HG02759 (cell line): ENCODE data around the gene GREM2.

Source experiments
- ATAC-seq: cut with Tn5 transposase; IDR thresholded peaks from one replicate; pipeline ENCODE4 v1.9.1; 2021; ENCODE audit warnings: mild to moderate bottlenecking, moderate library complexity; ENCODE audit not compliant: unreplicated experiment

The GREM2 gene

DNA sequence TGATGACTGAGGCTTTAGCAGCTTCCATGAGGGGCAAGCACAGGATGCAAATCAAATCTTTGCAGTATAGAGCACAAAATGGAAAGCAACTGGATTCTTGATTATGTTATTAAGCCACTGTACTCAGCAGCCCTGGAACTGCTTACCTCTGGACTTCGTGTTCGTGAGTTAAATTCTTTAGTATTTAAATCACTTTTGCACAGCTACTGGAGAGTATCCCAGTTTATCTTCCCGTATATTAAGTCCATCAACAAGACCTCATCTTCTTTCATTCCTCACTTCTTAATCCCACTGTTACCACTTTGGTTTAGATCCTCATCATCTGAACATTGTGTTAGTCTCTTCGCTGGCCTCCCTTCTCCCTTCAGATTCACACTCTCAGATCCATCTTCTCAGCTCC is 108.9 kb downstream of the GREM2 start:
- no peak for ATAC-seq

DNA sequence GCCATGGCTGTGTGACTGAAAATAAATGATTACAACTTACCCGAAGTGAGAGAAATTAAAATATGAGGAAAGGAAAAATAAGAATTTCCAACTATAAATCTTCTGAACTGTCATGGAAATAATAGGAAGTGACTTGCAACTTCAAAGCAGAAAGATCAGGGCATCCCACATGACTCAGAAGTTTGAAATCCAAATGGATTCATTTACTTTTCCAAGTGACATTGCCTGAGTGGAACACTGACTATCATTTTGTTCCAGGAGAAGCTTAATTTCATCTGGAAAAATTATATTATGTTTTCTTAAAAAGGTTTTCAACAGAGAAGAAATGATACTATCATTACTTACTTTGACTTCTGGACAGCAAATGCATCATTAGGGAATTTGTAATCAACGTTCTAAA is 110.8 kb downstream of the GREM2 start:
- ATAC-seq: no peak

DNA sequence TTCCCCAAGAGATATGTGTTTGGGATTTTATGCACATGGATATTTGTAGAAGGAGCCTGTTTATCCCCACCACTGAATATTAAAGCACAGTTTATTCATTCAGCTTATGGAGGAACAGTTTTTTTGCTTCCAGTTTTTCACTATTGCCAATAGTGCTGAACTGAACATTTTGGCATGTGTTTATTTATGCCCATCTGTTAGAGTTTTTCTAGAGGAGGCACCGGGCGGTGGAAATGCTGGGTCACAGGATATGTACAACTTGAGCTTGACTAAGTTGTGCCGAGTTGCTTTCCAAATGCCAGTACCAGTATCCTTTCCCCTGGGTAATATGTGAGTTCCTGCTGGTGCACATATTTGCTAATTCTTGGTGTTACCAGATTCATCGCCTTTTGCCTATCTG is 111.3 kb downstream of the GREM2 start:
- ATAC-seq: no peak

DNA sequence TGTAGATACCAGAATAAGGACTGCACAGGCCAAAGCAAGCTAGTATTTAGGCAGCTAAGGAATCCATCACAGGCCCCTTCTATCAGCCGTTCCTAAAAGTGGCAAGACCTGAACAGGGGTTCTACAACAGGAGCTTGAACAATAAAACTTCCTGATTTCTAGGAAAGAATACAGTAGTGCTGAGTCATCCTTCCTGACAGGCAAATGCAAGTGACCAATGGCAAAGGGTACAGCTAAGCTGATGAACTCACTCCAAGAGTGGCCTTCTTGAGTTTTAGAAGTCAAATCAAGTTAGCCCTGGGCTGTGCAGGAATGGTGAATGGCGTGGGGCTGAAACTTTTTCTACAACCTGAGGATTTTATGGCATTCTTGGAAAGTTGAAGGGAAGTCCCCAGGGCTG is 112.9 kb downstream of the GREM2 start:
- ATAC-seq: no peak

DNA sequence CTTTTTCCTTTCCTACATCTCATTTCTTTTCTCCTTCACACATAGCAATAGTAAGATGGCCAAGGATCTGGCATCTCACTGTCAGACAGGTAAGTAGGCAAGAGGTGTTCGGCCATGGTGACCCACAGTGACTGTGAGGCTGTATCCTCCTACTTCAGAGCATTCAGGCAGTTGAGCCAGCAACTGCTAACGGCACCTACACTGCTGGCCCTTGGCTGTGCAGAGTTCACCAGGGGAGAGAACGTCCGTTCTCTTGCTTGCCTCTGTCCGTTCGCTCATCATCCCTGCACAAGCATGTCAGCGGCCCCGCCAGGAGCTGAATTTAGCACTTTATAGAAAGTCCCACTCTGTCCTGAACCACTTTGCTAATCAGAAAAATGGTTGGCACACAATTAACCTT is 113.6 kb downstream of the GREM2 start:
- ATAC-seq: no peak

GRCh38 chr1:240497908-240498307 is 114.0 kb downstream of the GREM2 start:
- ATAC-seq: no peak

DNA sequence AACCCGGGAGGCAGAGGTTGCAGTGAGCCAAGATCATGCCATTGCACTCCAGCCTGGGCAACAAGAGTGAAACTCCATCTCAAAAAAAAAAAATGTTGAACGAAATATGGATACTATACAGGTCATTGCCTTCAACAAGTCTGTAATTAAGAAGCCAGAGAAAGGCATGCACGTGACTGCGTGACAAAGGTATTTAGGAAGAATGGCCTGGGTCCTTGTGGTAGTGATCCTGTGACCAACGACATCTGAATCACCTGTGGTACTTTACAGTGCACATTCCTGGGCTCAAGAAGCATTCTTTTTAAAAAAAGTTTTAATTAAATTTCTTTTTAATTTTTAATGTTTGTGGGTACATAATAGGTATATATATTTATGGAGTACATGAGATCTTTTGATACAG is 115.0 kb downstream of the GREM2 start:
- ATAC-seq: no peak

DNA sequence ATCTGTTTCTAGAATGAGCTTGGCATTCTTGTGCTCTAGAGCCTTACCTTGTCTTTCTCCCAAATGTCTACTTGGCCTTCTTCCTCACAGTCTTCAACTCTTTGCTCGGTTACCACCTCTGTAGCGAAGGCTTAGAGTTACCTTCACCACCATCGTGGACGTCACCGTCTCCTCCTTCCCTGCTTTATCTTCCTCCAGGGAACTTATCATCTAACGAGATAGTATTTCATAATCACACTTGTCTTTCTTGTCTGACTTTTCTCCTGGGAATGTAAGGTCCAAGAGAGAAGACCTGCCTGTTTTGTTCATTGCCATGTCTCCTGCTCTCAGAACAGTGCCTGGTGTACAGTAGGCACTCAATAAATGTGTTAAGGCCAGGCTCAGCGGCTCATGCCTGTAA is 115.6 kb downstream of the GREM2 start:
- ATAC-seq: no peak

DNA sequence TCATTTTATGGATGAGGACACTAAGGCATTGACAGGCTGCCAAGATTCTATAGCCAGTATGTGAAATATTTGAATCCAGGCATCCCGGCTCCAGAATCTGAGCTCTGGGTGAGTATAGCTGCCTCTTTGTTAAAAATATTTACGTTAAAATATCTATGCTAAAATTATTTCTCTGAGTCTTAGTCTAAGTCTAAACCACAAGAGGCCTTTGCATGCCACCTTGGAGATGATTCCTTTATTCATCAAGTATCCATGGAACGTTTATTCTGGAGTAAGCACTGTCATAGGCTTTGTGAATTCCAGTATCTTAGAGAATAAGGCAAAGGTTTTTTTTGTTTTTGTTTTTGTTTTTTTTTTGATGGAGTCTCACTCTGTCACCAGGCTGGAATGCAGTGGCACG is 116.4 kb downstream of the GREM2 start:
- ATAC-seq: no peak

GRCh38 chr1:240492832-240493440 is 119.0 kb downstream of the GREM2 start:
- ATAC-seq: no peak

DNA sequence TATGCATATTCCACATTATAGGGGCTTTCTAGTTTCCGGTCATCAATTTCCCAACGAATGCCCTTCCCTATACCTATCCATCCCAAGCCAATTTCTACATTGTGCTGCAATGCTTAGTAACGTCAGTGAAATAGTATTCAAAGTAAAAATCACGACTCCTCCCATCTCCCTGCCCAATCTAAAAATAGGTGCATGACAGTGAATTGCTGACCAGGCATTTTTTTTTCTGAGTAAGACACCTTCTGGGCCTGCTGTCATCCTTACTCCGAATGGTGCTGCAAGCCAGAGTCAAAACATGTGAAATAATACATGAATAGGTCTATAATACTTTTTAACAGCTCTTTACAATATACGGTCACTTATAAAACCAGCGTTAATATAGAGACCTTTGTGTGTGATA is 120.2 kb downstream of the GREM2 start:
- ATAC-seq: no peak

DNA sequence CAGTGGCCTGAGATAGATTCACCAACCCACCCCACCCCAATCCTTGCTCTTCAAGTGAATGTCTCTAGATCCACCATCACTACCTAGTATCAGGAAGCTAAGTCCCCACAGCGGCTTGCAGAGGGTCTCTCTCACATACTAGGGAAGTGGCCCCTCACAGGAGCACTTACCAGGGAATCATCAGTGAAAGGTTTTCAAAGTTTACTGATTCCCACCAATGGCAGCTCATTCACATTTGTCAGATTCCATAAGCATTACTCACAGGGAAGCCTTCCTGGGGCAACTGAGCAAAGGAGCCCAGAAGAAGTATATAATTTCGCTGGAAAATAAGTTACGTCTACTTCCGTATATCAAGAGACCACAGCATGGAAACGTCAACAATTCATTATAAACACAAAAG is 120.8 kb downstream of the GREM2 start:
- ATAC-seq: no peak

- ATAC-seq: no peak
Measured at GRCh38 chr1:240487493-240487892, 124.5 kb downstream of the GREM2 start.

DNA sequence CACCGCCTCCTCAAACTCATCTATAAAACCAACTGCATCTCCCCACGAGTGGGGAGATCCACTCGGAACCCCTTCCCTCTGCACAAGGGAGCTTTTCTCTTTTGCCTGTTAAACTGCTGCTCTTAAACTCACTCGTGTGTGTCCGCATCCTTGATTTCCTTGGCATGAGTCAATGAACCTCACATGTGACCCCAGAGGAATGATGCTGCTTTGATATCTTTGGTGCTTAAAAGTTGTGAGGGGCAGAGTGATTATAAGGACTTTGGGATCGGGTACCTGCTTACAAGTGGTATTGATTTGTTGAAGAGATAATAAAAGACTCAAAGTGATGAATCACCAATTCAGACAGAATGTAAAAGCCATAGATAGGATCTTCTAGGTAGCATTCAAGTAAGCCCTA is 125.3 kb downstream of the GREM2 start:
- ATAC-seq: no peak

DNA sequence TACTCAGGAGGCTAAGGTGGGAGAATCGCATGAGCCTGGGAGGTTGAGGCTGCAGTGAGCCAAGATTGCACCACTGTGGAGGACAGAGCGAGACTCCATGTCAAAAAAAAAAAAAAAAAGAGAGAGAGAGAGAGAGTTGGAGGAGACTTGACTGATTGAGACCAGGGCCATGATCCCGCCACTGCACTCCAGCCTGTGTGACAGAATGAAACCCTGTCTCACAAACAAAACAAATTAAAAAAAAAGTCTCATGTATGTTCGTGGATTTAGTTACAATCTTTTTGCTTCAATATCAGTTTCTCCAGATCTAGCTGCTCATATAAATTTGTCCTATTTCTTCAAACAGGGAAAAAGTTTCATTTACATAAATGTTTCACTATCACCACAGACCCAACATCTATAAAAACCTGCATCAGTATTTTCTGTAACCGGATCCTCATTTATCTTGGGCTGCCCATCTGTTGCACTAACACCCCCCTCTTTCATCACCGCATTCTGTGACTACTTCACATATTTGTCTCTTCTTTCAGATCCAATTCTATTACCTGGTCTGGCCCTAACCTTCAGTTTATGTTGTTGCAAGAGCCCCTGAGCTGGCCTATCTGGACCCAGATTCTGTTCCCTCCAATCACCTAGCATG is 127.0 kb downstream of the GREM2 start:
- no peak for ATAC-seq

DNA sequence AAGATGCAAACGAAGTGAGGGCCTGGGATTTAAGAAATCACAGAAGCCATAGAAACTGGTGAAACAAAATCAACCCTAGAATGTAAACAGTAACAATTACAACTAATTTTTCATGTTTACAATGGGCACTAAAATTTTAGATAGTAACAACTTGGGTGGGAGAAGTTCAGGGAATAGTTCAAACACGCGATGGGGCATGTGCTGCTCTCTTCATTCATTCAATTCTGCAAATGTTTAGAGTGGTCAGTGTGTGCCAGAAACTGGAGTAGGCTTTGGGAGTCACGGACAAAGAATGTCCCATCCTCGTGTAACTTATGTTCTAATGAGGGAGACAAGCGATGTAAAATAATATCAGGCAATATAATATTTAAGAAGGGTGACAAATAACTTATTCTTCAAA is 133.4 kb downstream of the GREM2 start:
- no peak for ATAC-seq

- no peak for ATAC-seq
Measured at GRCh38 chr1:240475832-240476231, 136.1 kb downstream of the GREM2 start.

DNA sequence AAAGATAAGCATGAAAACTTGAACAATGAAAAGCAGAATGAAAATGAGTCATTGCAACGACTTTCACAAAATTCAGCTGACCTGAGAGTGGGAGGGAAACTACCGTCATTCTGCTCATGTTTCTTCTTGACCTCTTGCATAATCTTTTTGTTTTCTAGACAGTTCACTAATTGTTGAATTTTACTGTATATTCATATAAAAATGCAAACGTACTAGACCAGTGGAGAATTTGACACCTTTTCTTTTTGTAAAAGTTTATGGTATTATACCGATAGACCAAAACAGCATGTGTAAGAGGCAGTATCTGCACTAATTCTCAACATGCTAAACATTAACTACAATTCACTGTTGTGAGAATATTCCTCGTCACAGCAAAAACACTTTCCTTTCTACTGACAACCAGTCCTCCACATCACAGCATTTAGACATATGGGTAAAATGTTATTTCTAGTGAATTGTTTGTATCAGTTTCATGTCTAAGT is 137.8 kb downstream of the GREM2 start:
- ATAC-seq: no peak

DNA sequence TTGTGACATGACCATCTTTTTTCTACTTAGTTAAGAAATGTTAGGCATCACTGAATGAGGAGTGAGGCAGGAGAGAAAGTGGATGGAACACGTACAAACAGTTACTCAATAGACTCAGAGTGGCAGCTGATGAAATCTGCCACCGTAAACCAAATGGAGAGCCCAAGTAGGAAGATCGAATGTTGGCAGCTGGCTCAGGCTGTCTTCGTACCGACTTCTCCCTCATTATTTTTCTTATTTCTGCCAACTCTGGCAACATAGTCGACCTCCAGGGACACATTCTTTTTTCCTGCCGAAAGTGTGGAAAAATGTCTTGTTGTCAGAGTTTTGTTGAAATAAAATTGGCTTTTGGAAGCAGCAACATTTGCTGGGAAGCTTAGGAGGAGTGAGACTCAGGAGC is 143.3 kb downstream of the GREM2 start:
- no peak for ATAC-seq

- no peak for ATAC-seq
Measured at GRCh38 chr1:240467895-240468294, 144.1 kb downstream of the GREM2 start.

- no peak for ATAC-seq
Measured at GRCh38 chr1:240466509-240466908, 145.4 kb downstream of the GREM2 start.

- no peak for ATAC-seq
Measured at GRCh38 chr1:240465531-240465940, 146.4 kb downstream of the GREM2 start.

GRCh38 chr1:240464099-240464498 is 147.9 kb downstream of the GREM2 start:
- no peak for ATAC-seq
